HG03196 (cell line): ENCODE measurements around the gene ST3GAL6.

Experiments
- ATAC-seq: cut with Tn5 transposase; IDR thresholded peaks from one replicate; pipeline ENCODE4 v1.9.1; 2021; ENCODE audit not compliant: unreplicated experiment

Gene ST3GAL6, protein sequence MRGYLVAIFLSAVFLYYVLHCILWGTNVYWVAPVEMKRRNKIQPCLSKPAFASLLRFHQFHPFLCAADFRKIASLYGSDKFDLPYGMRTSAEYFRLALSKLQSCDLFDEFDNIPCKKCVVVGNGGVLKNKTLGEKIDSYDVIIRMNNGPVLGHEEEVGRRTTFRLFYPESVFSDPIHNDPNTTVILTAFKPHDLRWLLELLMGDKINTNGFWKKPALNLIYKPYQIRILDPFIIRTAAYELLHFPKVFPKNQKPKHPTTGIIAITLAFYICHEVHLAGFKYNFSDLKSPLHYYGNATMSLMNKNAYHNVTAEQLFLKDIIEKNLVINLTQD

DNA sequence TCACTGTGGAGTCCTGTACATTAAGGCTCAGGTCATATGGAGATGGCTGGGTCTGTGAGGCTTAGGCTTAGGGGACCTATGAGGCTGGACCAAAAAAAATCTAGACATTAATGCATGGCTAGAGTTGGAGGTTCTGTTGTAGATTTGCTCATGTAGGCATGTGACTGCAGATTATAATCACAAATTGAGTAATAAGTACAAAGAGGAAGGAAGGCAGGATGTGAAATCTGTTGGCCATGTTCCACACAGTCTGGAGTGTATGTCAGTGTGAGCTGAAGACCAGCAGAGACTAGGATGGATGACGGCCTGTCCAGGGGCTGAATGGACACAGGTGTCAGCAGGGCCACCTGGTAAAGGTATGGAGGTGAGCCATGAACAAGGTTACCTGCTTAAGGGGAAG lies at the start of gene ST3GAL6:
TSS of gene ST3GAL6 (plus strand) at position 265 of the 400 bp plus-strand sequence. CDS start 5,101 bp downstream, outside the sequence.
- no peak for ATAC-seq

DNA sequence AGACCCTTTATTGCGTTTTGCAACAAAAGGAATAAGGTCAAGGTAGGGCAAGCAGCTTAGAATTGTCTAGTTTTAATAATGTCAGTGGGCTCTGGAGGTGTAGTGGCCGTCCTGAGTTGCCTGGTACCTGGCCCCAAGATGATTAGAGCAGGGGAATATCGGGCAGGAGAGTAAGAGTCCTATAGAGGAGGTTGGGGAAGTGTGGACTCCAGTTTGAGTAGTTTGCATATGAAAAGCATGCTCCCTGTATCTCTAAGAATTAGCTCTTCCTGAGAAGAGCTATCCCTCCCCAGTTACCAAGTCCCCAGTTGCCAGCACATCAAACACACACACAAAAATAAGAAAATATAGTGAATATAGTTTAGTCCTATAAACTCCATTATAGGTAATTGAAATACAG lies 49.2 kb upstream of the ST3GAL6 start:
- no peak for ATAC-seq

DNA sequence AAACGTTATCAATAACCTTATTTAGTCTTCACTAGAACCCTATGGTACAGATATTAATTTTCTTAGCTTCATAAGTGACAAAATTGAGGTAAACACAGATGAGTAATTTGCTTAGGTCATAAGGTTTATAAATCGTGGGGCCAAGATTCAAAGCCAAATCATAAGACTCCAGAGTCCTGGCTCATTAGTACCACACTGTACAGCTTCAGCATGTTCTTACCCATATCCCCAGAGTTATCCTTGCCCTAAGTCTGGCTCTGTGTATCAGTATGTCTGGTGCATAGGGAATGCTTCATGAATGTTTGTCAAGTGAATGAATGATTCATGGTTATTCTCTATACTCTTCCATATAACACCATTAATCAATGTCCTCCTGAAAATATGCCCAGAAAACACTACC lies 45.6 kb upstream of the ST3GAL6 start:
- ATAC-seq: no peak

DNA sequence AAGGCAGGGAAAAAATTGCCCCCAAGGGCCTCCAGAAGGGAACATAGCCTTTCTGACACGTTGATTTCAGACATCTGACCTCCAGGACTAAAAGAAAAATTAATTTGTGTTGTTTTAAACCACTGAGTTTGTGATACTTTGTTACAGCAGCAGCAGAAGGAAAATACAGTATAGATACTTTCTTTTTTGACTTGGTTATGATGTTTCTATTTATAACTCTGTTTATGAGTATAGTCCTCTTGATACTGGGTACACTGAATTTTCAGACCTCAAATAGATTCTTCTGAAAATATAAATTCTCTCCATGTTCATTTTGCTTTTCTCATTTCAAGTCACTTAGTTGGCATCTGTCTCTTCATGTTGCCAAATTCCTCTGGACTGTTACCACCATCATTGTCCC lies 44.4 kb upstream of the ST3GAL6 start:
- no peak for ATAC-seq

DNA sequence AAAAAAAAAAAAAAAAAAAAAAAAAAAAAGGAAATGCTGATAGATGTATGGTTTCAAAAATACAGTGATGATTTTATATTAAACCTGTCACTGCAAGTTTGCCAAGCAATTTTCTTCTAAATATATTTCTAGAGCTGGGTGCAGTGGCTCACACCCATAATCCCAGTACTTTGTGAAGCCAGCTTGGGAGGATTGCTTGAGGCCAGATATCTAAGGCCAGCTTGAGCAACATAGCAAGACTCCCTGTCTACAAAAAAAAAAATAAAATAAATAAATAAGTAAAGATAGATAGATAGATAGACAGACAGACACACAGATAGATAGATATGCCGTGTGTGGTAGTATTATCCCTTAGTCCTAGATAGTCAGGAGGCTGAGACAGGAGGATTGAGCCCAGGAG lies 41.4 kb upstream of the ST3GAL6 start:
- ATAC-seq: no peak

DNA sequence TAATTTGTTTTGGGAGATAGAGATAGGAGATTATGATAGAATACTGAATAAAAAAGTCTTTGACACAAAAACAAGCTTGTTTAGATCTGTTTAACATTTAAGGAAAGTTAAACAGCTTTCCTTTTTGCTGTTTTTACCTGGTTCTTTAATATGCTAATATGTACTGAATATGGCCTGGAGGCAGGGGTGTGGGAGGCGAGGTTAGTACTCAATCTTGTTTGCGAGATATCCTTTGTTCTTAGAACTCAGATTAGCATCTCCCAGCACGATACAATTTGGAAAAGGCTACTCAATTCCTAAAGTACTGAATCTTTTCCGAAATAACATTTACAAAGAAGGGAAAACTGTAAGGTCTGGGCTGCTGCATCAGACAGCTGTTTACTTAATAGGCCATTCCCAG lies 40.8 kb upstream of the ST3GAL6 start:
- ATAC-seq: no peak

DNA sequence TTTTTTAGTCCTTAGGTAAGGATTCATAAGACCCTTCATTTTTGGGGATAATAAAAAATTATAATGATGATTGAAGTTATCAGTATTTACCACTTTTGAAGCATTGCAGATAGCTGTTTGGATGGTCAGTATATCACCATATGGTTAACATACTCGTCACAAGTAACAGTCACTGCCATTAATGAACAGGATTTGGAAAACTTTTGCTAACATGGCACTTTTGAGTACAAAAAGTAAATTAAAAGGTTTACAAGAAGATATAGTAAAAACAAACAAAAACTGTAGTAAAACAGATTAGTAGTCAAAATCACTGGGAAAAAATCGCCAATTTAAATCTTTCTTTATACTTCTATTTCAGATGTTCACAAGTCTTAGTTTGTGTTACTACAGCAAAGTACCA lies 37.8 kb upstream of the ST3GAL6 start:
- ATAC-seq: no peak

DNA sequence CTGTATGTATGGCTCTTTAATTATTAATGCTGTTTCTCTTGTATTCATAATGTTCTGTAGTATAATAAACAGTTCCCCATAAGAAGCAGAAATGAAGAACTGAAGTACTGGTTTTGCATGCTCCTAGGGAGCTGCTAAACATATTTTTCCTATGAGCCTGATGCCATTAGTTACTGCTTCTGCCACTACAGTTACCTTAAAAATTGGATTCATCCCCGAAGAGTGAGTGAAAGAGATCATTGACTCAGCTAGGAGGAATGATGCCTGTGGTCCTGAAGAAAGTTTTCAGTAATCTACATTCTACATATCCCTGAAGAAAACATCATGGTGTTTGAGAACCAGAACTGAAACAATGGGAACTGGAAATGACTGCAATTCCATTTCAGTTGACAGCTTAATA lies 37.1 kb upstream of the ST3GAL6 start:
- ATAC-seq: no peak

DNA sequence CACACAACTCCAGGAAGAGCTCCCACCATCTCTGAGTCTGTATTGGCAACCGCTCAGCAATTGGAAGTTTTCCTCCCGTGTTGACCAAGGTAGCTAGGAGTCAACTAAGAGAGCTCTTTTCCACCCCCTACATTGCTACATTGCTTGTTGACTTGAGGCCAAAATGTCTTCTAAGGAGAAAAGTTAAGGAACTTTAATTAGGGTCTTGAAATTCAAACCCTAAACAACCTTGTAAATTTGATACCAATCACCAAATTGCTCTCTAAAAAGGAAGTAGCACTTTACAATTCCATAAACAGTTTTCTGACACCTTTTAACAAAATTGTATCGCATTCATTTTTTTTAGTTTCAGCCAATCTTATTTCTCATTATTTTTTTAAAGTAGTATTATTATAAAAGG lies 35.5 kb upstream of the ST3GAL6 start:
- ATAC-seq: no peak

DNA sequence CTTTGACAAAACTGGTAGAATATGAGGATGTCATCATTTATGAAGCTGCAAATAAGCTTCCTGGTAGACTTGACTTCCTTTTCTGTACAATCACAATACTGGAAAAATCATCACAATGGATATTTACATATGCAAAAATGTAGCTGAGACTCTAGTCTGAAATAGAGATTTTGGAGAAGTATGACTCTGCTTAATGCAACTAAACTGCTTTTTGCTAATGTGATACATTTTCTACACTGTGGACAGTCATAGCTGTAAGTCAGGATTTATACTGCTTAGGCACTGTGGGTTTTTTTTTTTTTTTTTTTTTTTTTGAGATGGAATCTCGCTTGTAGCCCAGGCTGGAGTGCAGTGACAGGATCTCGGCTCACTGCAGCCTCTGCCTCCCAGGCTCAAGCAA lies 34.5 kb upstream of the ST3GAL6 start:
- no peak for ATAC-seq

DNA sequence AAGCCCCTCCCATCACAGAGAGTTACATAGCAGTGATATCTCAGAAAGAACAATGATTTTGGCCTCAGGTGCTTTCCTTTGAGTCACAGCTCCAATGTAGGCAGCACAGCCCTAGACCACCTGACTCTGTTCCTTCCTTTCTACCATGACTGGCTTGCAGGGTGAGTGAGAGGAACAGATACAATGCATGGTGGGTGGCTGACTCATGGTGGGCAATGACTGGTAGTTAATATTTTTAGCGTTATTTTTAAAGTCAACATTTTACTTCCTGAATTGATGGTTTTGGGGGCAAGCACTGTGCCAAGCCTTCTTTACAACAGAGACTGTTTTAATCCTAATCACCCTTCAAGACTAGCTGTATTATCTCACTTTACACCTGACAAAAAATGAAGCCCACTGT lies 32.8 kb upstream of the ST3GAL6 start:
- peak; percentile 48 for ATAC-seq

DNA sequence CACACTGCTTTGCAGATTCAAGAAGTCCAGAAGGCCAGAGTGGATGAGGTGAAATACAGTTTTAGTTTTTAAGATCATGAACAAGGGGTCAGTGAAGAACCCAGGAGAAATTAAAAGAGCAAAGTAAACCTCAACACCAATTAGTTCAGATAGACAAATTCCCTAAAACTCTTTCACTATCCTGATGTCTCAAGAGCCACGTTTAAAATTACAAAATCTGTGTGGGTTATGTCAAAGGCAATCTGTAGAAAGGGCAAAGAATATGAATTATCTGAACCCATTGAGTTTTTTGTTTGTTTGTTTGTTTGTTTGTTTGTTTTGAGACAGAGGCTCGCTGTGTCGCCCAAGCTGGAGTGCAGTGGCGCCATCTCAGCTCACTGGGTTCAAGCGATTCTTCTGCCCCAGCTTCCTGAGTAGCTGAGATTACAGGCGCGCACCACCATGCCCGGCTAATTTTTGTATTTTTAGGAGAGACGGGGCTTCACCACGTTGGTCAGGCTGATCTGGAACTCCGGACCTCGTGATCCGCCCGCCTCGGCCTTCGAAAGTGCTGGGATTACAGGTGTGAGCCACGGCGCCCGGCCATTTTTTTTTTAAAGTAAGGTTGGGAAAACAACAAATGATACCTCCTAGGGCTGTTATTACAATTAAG lies 32.1 kb upstream of the ST3GAL6 start:
- ATAC-seq: no peak

DNA sequence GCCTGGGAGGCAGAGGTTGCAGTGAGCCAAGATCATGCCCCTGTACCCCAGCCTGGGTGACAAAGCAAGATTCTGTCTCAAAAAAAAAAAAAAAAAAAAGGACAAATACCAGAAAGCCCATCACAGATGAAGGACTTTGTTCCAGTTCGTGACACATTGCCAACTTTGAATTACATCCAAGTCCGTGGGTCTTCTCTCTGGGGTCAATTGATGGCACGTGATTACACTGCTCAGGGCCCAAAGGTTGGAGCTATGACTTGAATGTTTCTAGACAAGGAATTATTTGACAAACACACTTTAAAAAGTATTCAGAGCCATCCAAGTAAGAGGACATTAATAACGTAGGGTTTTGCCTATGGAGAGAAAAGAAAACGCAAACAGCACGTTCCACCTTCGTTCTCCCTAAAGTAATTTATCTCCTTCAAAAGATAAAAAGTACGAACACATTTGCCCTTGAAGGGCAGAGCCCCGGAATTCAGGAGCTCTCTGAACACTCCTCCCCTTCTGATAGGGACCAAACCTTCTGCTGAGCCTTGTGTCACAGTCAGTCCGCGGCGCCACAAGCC lies 31.3 kb upstream of the ST3GAL6 start:
- peak; percentile 35 for ATAC-seq

DNA sequence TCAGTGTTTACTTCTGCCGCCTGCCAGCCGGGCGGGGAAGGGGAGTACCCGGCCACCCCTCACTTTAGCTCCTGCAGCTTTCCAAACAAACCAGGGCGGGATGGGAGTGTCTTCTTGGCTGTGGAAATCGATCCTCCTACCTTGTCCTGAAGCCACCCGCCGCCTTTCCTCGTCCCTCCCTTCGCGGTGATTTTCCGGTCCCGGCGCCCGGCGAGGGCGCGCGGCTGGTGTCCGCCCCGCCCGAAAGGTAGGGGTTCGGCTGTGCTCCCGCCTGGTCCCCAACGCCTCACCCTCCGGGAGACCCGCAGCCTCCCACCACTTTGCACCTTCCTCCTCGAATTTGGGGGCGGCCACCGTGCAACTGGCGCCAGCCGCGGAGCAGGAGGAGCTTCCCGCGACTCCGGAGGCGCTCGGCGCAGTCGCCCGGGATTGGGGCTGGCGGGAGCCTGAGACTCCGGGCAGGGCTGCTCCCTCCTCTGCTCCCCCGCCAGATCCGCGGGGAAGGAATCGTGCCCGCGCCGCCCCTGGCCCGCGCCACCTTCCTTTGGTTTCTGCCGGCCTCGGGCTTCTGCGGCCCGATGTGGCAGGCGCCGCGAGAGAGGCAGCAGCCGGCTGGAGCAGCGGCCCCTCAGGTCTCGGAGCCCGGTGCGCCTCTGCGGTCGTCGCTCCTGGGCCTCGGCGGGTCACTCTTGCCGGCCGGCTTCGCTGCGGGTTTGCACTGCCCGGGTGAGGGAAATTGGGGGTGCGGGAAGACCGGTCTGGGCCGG lies 30.7 kb upstream of the ST3GAL6 start:
- ATAC-seq: peak; percentile 30

DNA sequence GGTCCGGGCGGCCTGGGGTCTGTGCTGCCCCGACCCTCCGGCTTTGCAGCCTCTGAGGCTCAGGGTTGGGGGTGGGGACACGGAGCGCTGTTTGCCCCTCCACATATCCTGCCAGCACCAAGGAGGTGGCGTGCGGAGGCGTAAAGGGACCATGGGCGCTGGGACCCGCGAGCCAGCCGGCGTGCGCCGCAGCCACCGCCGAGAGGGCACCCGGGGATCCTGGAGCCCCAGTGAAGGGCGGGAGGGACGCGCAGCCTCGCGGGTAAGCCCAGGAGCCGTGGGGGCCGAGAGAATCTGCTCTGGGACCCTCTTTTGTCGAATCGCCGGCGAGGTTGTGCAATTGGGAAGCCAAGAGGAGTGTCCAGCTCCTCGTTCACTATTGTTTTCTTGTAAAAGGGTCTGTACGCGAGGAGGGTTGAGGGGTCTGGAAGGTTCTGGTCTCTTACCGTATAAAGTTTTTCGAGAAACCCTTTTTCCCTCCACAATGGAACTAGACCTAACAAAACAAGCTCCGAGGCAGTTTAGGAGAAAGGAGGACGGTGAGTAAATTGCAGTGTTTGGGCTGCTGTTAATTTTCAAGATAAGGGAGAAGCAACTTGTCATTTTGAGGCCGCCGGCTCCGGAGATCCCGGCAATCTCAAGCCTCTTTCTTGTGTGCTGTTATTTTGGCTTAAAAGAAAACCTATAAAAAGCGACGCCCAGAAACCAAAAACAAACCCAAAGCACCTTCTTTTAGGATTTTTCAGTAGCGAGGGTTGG lies 29.9 kb upstream of the ST3GAL6 start:
- peak; percentile 25 for ATAC-seq

DNA sequence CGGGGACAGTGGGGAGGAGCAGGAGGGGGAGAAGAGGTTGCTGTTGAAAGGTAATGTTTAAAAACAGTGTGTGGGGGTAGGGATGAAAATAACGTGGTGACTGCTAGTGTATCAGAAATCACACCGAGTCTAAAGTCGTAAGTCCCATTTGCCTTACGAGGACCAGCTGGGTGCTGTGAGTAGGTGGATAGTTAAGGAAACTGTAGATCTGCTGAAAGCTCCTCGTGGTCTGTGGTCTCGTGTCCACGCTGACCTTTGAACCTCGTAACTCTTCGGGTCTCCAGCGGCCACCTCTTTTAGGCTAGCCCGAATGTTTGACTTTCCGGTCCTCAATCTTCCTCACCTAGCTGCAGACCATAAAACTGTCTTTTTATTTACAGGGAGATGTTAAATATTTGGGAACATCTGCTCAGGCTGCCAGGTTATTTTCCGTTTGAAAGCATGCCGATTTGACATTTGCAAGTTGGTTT lies 29.3 kb upstream of the ST3GAL6 start:
- no peak for ATAC-seq

DNA sequence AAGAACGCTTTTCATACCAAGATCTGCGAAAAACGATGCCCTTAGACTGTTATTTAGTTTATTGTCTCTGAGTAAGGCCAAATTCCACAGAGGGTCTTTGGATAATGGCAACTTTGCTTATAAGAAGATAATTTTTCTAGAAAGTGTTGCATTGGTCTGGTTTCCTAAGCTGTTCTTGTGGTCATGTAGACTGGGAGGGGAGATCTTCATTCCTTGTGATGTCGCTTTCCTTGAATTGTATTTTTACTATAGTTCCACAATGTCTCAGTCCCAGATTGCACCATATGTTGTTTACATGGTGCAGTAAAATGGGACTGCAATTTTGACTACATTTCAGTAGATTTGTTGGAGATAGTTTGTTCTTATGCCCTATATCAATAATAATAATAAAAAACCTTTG lies 28.8 kb upstream of the ST3GAL6 start:
- ATAC-seq: no peak

DNA sequence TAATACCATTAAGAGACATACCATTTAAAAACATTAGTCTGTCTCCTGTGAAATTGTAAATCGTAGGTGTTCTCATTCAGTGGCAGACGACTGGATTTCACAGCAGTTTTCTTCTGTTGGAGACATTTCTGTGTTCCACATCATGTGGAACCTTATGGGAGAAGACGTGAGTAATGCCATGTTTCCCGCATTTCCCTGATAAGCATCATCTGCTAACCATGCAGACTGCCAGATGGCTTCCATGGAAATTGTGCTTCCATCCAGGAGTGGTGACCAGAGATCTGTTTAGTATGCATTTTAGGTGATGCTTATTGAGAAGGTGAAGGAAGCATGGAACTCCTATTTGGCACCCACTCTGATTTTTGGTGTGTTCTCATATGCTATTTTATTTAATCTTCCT lies 28.4 kb upstream of the ST3GAL6 start:
- ATAC-seq: no peak

DNA sequence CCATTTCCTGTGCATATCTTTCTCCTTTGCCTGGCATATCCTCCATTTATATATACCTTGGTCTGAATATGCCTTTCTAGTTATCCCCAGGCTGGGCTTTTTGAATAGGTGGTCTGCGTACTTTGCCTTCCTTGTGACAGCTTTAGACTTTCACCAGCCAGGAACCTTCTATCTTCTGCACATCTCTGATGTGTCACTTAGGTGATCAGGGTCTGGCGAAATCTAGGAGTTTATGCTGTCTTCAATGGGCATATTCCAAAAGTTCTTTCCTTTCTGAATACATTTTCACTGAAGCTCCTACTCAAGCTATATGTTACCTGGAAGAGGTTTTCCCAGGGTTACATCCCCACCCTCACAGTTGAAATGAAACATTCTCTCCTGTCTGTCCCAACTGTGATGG lies 27.8 kb upstream of the ST3GAL6 start:
- no peak for ATAC-seq

DNA sequence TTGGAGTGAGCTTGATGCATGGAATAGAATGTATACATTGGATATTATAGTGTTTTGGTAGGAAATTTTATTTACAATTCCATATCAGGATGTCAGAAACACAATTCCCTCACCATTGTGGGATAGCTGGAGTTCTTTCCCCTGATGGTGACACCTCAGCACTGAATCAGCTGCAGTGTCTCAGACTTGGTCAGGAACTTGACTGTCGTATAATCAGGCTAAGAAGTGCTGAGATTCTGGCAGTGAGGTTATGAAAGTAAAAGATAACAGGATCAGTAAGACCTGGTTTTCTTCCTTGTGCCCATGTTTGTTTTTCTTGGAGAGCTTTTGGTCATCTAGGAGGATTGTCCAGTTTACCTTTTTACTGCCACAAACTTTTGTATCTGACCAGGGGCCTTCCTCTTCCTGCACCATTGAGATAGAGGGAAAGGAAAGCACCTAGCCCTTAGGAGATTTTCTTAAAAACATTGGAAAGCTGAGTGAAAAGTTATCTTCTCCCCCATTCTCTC lies 27.3 kb upstream of the ST3GAL6 start:
- no peak for ATAC-seq

DNA sequence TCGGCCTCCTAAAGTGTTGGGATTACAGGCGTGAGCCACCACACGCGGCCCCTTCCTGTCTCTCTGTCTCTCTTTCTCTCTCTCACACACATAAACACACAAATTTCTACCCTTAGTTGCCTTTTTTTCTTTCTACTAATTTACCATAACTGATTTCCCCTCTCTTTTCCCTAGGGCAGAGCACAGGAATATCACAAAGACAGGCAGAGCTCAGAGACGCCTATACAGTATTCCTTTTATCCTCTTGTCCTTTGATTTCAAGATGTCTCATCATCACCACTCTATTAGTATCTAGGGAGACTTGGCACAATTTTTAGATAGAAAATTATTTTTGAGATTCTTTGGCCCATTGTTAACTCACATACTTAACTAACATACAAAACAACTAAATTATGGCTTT lies 25.8 kb upstream of the ST3GAL6 start:
- no peak for ATAC-seq
